WTC11 (cell line): ENCODE data around the gene CHRNA4. TPM values are rescaled to one million over a fixed set of nuclear protein-coding genes. Genes with fewer than 3 reads are reported as not detected.

Experiments used
- ATAC-seq: fragments of 200-7000 bp; cut with Tn5 transposase; 2 replicates; pipeline ENCODE4 v1.10.0; 2021; ENCODE audit warnings: mild to moderate bottlenecking, moderate library complexity
- CTCF ChIA-PET: fragments of 300-600 bp; sonication (Branson Sonifier 250); formaldehyde crosslinking; loops from one replicate; lab custom pipeline; 2021; ENCODE audit warnings: antibody characterized with exemption; lab: Charles Lee
- POLR2A ChIA-PET: fragments of 350-600 bp; sonication (Branson Sonifier 250); formaldehyde crosslinking; loops from one replicate; lab custom pipeline; 2021; ENCODE audit warnings: antibody characterized with exemption; lab: Charles Lee
- DNase-seq: peaks from one replicate; pipeline ENCODE4 v3.0.0; 2021; ENCODE audit warnings: low spot score
- H3K27ac Mint-ChIP-seq: 2 replicates; pipeline ENCODE4 v1.8.0; 2021; ENCODE audit warnings: mixed read lengths
- H3K27me3 Mint-ChIP-seq: 2 replicates; pipeline ENCODE4 v1.8.0; 2021; ENCODE audit warnings: low read depth, mild to moderate bottlenecking, moderate library complexity, mixed read lengths
- H3K36me3 Mint-ChIP-seq: 2 replicates; pipeline ENCODE4 v1.8.0; 2021; ENCODE audit warnings: mixed read lengths
- H3K4me1 Mint-ChIP-seq: 2 replicates; pipeline ENCODE4 v1.8.0; 2022; ENCODE audit warnings: mixed read lengths
- H3K4me3 Mint-ChIP-seq: 2 replicates; pipeline ENCODE4 v1.8.0; 2021; ENCODE audit warnings: mild to moderate bottlenecking, moderate library complexity, mixed read lengths
- H3K9me3 Mint-ChIP-seq: 2 replicates; pipeline ENCODE4 v1.8.0; 2021; ENCODE audit warnings: mixed read lengths
- ATF1 ChIP-seq: sonication (generic); formaldehyde crosslinking; IDR thresholded peaks from 2 replicates; pipeline ENCODE4 v1.8.1; 2023; ENCODE audit warnings: mild to moderate bottlenecking, moderate library complexity, missing genetic modification reagents
- FOXP1 ChIP-seq: sonication (generic); formaldehyde crosslinking; IDR thresholded peaks from 2 replicates; pipeline ENCODE4 v1.8.0; 2022; ENCODE audit warnings: missing genetic modification reagents, mild to moderate bottlenecking, moderate library complexity, borderline replicate concordance
- KAT7 ChIP-seq: sonication (generic); formaldehyde crosslinking; IDR thresholded peaks from 2 replicates; pipeline ENCODE4 v1.8.1; 2023; ENCODE audit warnings: missing genetic modification reagents, mild to moderate bottlenecking, borderline replicate concordance
- NFYB ChIP-seq: sonication (generic); formaldehyde crosslinking; conservative IDR thresholded peaks from 2 replicates; pipeline ENCODE4 v1.8.0; 2022; ENCODE audit warnings: low read depth, missing genetic modification reagents
- PRRX2 ChIP-seq: fragments of 250-450 bp; sonication (Bioruptor Pico); IDR thresholded peaks from 2 replicates; pipeline ENCODE4 v1.8.0; 2021; ENCODE audit warnings: mild to moderate bottlenecking
- TP53 ChIP-seq: sonication (generic); formaldehyde crosslinking; IDR thresholded peaks from 2 replicates; pipeline ENCODE4 v1.8.1; 2023; ENCODE audit warnings: mild to moderate bottlenecking, missing genetic modification reagents
- ZNF396 ChIP-seq: fragments of 250-450 bp; sonication (Bioruptor Pico); IDR thresholded peaks from 2 replicates; pipeline ENCODE4 v1.8.0; 2021; ENCODE audit warnings: mild to moderate bottlenecking, moderate library complexity, borderline replicate concordance
- ZNF423 ChIP-seq: fragments of 250-450 bp; sonication (Bioruptor Pico); IDR thresholded peaks from 2 replicates; pipeline ENCODE4 v2.1.2; 2022; ENCODE audit warnings: mild to moderate bottlenecking, moderate library complexity
- total RNA-seq: library from RNA; stranded (reverse); gene quantifications from 3 replicates; pipeline ENCODE4 v1.2.3, GENCODE V29; 2021
- TF ChIP-seq, protein P1 (sequence below): fragments of 200-600 bp; IDR thresholded peaks from 2 replicates; pipeline ENCODE4 v1.8.0; 2022; ENCODE audit warnings: antibody characterized with exemption
- TF ChIP-seq, protein P2 (sequence below): fragments of 250-450 bp; sonication (Bioruptor Pico); IDR thresholded peaks from 2 replicates; pipeline ENCODE4 v1.9.0; 2021; ENCODE audit warnings: mild to moderate bottlenecking
- TF ChIP-seq, protein P3 (sequence below): sonication (generic); formaldehyde crosslinking; conservative IDR thresholded peaks from 2 replicates; pipeline ENCODE4 v1.8.1; 2023; ENCODE audit warnings: mild to moderate bottlenecking, low read depth, missing genetic modification reagents, moderate library complexity
- TF ChIP-seq, protein P4 (sequence below): sonication (generic); formaldehyde crosslinking; IDR thresholded peaks from 2 replicates; pipeline ENCODE4 v1.8.1; 2023; ENCODE audit warnings: mild to moderate bottlenecking, missing genetic modification reagents, moderate library complexity

CHRNA4 gene
- total RNA-seq, 1 experiment from 2014 or later = 2.5 TPM

DNA sequence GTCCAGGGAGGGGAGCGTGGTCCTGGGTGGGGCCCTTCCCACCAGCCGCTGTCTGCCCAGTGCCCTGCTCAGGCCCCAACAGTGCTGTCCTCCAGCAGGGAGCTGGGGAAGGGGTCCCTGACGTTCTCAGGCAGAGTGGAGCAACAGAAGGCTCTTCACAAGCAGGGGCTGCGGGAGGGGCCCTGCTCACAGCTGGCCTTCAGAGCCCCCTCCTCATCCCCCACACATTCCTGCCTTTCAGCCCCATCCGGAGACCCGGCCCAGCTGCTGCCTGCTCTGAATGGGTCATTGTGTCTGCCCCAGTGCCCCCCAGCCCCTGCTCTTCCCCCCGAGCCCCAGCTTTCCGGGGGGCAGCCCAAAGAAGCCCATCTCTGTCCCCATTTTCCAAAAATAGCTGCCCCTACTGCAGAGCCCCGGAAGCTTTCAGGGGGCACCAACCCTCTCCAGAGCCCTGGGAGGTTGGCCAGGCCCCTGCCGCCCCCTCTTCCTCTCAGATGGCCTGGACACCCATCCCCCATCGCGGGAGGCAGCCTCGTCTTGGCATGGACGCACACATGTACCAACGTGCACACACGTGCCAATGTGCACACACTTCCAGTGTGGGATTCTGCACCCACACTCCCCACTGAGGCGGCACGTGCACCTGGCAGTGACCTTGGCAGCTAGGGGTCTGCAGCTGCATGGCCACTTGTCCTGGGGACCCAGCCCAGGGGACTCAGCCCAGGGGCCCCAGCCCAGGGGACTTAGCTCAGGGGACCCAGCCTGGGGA is 64.4 kb downstream of the CHRNA4 start:
- no peak overlapping the region for H3K27ac Mint-ChIP-seq
- H3K4me3 Mint-ChIP-seq = no peak overlapping the region
- DNase-seq (no peak), ATAC-seq (no peak)
- H3K36me3 Mint-ChIP-seq = no peaks in the 10 kb centered on the region
- peaks cover 12% of the 10 kb centered on the region for H3K27me3 Mint-ChIP-seq
- peaks cover 16% of the 10 kb centered on the region for H3K4me1 Mint-ChIP-seq
- CTCF ChIA-PET = interaction anchor here (1.0 to 8.1 kb wide), 11 partner anchors 13 to 200 kb away, joined by 3 to 79 read pairs (median 7); no protein-coding TSS in a partner anchor
- no peak for TF ChIP-seq FOXP1 (CRISPR knock-in tag)
- TF ChIP-seq, protein P1, sequence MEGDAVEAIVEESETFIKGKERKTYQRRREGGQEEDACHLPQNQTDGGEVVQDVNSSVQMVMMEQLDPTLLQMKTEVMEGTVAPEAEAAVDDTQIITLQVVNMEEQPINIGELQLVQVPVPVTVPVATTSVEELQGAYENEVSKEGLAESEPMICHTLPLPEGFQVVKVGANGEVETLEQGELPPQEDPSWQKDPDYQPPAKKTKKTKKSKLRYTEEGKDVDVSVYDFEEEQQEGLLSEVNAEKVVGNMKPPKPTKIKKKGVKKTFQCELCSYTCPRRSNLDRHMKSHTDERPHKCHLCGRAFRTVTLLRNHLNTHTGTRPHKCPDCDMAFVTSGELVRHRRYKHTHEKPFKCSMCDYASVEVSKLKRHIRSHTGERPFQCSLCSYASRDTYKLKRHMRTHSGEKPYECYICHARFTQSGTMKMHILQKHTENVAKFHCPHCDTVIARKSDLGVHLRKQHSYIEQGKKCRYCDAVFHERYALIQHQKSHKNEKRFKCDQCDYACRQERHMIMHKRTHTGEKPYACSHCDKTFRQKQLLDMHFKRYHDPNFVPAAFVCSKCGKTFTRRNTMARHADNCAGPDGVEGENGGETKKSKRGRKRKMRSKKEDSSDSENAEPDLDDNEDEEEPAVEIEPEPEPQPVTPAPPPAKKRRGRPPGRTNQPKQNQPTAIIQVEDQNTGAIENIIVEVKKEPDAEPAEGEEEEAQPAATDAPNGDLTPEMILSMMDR = no peak
- TF ChIP-seq ATF1 = no peak
- TF ChIP-seq, protein P2, sequence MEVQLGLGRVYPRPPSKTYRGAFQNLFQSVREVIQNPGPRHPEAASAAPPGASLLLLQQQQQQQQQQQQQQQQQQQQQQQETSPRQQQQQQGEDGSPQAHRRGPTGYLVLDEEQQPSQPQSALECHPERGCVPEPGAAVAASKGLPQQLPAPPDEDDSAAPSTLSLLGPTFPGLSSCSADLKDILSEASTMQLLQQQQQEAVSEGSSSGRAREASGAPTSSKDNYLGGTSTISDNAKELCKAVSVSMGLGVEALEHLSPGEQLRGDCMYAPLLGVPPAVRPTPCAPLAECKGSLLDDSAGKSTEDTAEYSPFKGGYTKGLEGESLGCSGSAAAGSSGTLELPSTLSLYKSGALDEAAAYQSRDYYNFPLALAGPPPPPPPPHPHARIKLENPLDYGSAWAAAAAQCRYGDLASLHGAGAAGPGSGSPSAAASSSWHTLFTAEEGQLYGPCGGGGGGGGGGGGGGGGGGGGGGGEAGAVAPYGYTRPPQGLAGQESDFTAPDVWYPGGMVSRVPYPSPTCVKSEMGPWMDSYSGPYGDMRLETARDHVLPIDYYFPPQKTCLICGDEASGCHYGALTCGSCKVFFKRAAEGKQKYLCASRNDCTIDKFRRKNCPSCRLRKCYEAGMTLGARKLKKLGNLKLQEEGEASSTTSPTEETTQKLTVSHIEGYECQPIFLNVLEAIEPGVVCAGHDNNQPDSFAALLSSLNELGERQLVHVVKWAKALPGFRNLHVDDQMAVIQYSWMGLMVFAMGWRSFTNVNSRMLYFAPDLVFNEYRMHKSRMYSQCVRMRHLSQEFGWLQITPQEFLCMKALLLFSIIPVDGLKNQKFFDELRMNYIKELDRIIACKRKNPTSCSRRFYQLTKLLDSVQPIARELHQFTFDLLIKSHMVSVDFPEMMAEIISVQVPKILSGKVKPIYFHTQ (CRISPR knock-in tag) = no peak
- H3K9me3 Mint-ChIP-seq = peaks cover 8% of the 10 kb centered on the region
- POLR2A ChIA-PET = no interaction called here

DNA sequence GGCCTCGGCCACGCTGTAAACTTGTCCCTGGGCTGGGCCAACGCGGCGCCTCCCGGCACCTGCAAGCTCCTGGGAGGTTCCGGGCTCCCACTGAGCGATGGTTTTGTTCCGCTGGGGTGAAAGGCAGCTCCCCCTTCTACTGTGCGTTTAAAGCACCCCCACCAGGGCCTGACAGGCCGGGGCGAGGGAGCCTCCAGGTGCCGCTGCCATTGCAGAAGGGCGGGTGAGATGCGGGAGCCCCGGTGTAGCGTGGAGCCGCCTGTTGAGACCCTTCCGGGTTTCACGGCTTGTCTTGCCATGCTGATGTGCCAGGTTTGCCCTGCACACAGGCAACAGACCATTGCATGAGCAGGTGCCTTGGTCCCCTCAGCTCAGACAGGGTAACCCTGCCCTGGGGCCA is 65.3 kb downstream of the CHRNA4 start:
- Mint-ChIP-seq H3K4me1 (peaks cover 18% of the 10 kb centered on the region), H3K9me3 (peaks cover 3% of the 10 kb centered on the region; the same call in 1 of the 2 replicates), H3K4me3 (peak overlapping the region; percentile 18; the same call in 1 of the 2 replicates), H3K27ac (no peak overlapping the region), H3K36me3 (no peaks in the 10 kb centered on the region), H3K27me3 (peaks cover 8% of the 10 kb centered on the region)
- peak; percentile 44 for DNase-seq
- TF ChIP-seq PRRX2 (no peak), NFYB (CRISPR knock-in tag) (no peak), ZNF396 (CRISPR knock-in tag) (no peak), ZNF423 (peak; percentile 20; the same call in 1 of the 2 replicates), TP53 (peak; percentile 40; the same call in 1 of the 2 replicates), KAT7 (CRISPR knock-in tag) (no peak)
- TF ChIP-seq, protein P3, sequence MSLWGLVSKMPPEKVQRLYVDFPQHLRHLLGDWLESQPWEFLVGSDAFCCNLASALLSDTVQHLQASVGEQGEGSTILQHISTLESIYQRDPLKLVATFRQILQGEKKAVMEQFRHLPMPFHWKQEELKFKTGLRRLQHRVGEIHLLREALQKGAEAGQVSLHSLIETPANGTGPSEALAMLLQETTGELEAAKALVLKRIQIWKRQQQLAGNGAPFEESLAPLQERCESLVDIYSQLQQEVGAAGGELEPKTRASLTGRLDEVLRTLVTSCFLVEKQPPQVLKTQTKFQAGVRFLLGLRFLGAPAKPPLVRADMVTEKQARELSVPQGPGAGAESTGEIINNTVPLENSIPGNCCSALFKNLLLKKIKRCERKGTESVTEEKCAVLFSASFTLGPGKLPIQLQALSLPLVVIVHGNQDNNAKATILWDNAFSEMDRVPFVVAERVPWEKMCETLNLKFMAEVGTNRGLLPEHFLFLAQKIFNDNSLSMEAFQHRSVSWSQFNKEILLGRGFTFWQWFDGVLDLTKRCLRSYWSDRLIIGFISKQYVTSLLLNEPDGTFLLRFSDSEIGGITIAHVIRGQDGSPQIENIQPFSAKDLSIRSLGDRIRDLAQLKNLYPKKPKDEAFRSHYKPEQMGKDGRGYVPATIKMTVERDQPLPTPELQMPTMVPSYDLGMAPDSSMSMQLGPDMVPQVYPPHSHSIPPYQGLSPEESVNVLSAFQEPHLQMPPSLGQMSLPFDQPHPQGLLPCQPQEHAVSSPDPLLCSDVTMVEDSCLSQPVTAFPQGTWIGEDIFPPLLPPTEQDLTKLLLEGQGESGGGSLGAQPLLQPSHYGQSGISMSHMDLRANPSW (CRISPR knock-in tag) = 0 out of 2 replicates have a peak, but pooled peaks have one; percentile 72
- TF ChIP-seq, protein P4, sequence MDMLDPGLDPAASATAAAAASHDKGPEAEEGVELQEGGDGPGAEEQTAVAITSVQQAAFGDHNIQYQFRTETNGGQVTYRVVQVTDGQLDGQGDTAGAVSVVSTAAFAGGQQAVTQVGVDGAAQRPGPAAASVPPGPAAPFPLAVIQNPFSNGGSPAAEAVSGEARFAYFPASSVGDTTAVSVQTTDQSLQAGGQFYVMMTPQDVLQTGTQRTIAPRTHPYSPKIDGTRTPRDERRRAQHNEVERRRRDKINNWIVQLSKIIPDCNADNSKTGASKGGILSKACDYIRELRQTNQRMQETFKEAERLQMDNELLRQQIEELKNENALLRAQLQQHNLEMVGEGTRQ = 0 out of 2 replicates have a peak, but pooled peaks have one; percentile 17
- POLR2A ChIA-PET = interaction anchor here (0.6 kb wide), 1 partner anchor 22 kb away, joined by 4 read pairs; no protein-coding TSS in a partner anchor
- CTCF ChIA-PET = interaction anchor here (0.9 to 8.1 kb wide), 14 partner anchors 14 to 201 kb away, joined by 3 to 79 read pairs (median 6); no protein-coding TSS in a partner anchor
- ATAC-seq = no peak
